Gastrocnemius medialis (tissue), 4 donors: ENCODE measurements around the gene TADA3. TPM values are rescaled to one million over a fixed set of nuclear protein-coding genes. Genes with fewer than 3 reads are reported as not detected.

Source experiments
- ATAC-seq, 2 donors: fragments of 150-250 bp; one replicate each; pipeline ENCODE4 v1.9.1; 2016
- DNase-seq, 2 donors: peaks; one replicate each; pipeline ENCODE4 v3.0.0-alpha.2; 2019
- H3K27ac ChIP-seq, 4 donors: fragments of 200-600 bp; sonication (generic); 1 replicate in 1 of 4; 2 replicates in 3 of 4; pipeline ENCODE4 v1.5.1; 2016 to 2018; ENCODE audit warnings: mild to moderate bottlenecking in 2 of 4, moderate library complexity in 1 of 4
- H3K27me3 ChIP-seq, 3 donors: fragments of 200-600 bp; sonication (generic) in 2 of 3; 1 replicate in 1 of 3; 2 replicates in 2 of 3; pipeline versions ENCODE4 v1.5.1 to v1.6.0; 2016 to 2019; ENCODE audit warnings: mild to moderate bottlenecking in 1 of 3, moderate library complexity in 1 of 3
- H3K36me3 ChIP-seq, 2 donors: fragments of 200-600 bp; sonication (generic) in 1 of 2; one replicate each; pipeline ENCODE4 v1.5.1; 2017 to 2018
- H3K4me1 ChIP-seq, 2 donors: fragments of 200-600 bp; sonication (generic) in 1 of 2; one replicate each; pipeline ENCODE4 v1.5.1; 2016 to 2017; ENCODE audit warnings: mild to moderate bottlenecking in 2 of 2
- H3K4me3 ChIP-seq, 4 donors: fragments of 200-600 bp; sonication (generic) in 3 of 4; 1 replicate in 1 of 4; 2 replicates in 3 of 4; pipeline ENCODE4 v1.5.1; 2016 to 2019; ENCODE audit warnings: mild to moderate bottlenecking in 2 of 4
- H3K9me3 ChIP-seq, 3 donors: fragments of 200-600 bp; sonication (generic) in 2 of 3; 1 replicate in 1 of 3; 2 replicates in 2 of 3; pipeline ENCODE4 v1.5.1; 2016 to 2019
- CTCF ChIP-seq, 5 experiments: fragments of 450-650 bp in 3 of 5; fragments of 200-600 bp in 2 of 5; sonication (generic) in 2 of 5; IDR thresholded peaks in 4 of 5; conservative IDR thresholded peaks in 1 of 5; 1 replicate in 4 of 5; 2 replicates in 1 of 5; pipeline ENCODE4 v1.5.1; 2016 to 2019; ENCODE audit warnings: antibody characterized with exemption in 5 of 5, mild to moderate bottlenecking in 3 of 5, moderate library complexity in 3 of 5
- POLR2A ChIP-seq, 2 donors: fragments of 450-650 bp; IDR thresholded peaks; one replicate each; pipeline ENCODE4 v1.6.1; 2017; ENCODE audit warnings: antibody characterized with exemption in 2 of 2, mild to moderate bottlenecking in 2 of 2, moderate library complexity in 2 of 2
- in situ Hi-C, 4 donors: fragments of 200-750 bp; cut with MboI; loops; one replicate each; pipeline versions ENCODE4 v1.15.0 to v1.8.0; 2017; ENCODE audit warnings: low sequenced_read_pairs in 4 of 4
- intact Hi-C: fragments of 100-400 bp; cut with DNase I; formaldehyde crosslinking; loops from one replicate; pipeline ENCODE4 v1.15.1; 2023; ENCODE audit warnings: low total_unique reads
- total RNA-seq, 4 donors: library from RNA; depleted of rRNA; stranded (reverse); fragments of >200 nt; gene quantifications; one replicate each; pipeline versions ENCODE4 v1.1.0 to v1.2.3, GENCODE V29; 2016

Gene TADA3
- total RNA-seq, 4 donors from 2014 or later, result 58.1 to 83.5 (median 66.7) TPM

- peak; percentile 98 for DNase-seq
- TF ChIP-seq POLR2A (IDR thresholded peaks at IDR 0.05) (peak; percentile 56 to 74), CTCF (IDR thresholded peaks at IDR 0.05 in 4 of 5, conservative IDR thresholded peaks at IDR 0.05 in 1 of 5) (no peak)
- H3K4me1 ChIP-seq, result peaks cover 19 to 23% of the 10 kb centered on the region in 2 donors
- no peaks in the 10 kb centered on the region for H3K9me3 ChIP-seq
- H3K27me3 ChIP-seq, result no peaks in the 10 kb centered on the region
- H3K4me3 ChIP-seq, result peak within 1 kb of the TSS; percentile 77 to 95 (median 84)
- peak; percentile 98 for ATAC-seq
- intact Hi-C loops (loop anchor here (1.0 to 2.0 kb wide), 4 partner anchors 19 to 101 kb away; partner anchors contain the start of genes BRPF1, MTMR14, RPUSD3 and TADA3), in situ Hi-C loops (no loop called here)
- H3K36me3 ChIP-seq, result peaks cover 2 to 55% of the 10 kb centered on the region in 2 donors
- peak within 1 kb of the TSS; percentile 88 to 99 (median 97) for H3K27ac ChIP-seq
Observed at GRCh38 chr3:9749645-9750555, 42.4 kb downstream of the TADA3 start, which contains the start of gene OGG1. TSS of gene OGG1 (plus strand) at chr3:9749952. CDS start at chr3:9750287, 335 bp downstream.

GRCh38 chr3:9749296-9749644, 43.0 kb downstream of the TADA3 start:
- peak in 1 of 2 donors; percentile 28 for DNase-seq

GRCh38 chr3:9748031-9748430, 44.2 kb downstream of the TADA3 start:
- TF ChIP-seq CTCF (IDR thresholded peaks at IDR 0.05 in 4 of 5, conservative IDR thresholded peaks at IDR 0.05 in 1 of 5), result no peak
- no peak for TF ChIP-seq POLR2A (IDR thresholded peaks at IDR 0.05)
- in situ Hi-C loops (no loop called here), intact Hi-C loops (loop anchor here (2.0 kb wide), 1 partner anchor 99 kb away; the partner anchor contains the start of gene MTMR14)

More at GRCh38 chr3:9749296-9749644, 43.0 kb downstream of the TADA3 start:
- peak; percentile 37 to 39 for ATAC-seq
- intact Hi-C loops, result loop anchor here (1.0 to 2.0 kb wide), 3 partner anchors 18 to 100 kb away; partner anchors contain the start of genes BRPF1, MTMR14 and TADA3
- H3K4me1 ChIP-seq, result peaks cover 19 to 23% of the 10 kb centered on the region in 2 donors
- H3K9me3 ChIP-seq, result no peaks in the 10 kb centered on the region
- in situ Hi-C loops, result no loop called here
- TF ChIP-seq CTCF (IDR thresholded peaks at IDR 0.05 in 4 of 5, conservative IDR thresholded peaks at IDR 0.05 in 1 of 5), result no peak
- no peak for TF ChIP-seq POLR2A (IDR thresholded peaks at IDR 0.05)
- peaks cover 2 to 55% of the 10 kb centered on the region in 2 donors for H3K36me3 ChIP-seq
- no peaks in the 10 kb centered on the region for H3K27me3 ChIP-seq
- peak overlapping the region; percentile 77 to 95 (median 84) for H3K4me3 ChIP-seq
- H3K27ac ChIP-seq, result peak overlapping the region; percentile 88 to 99 (median 97)

GRCh38 chr3:9747267-9747666, 45.0 kb downstream of the TADA3 start:
- ATAC-seq, result no peak
- intact Hi-C loops (no loop called here), in situ Hi-C loops (no loop called here)
- no peak for TF ChIP-seq CTCF (IDR thresholded peaks at IDR 0.05 in 4 of 5, conservative IDR thresholded peaks at IDR 0.05 in 1 of 5)
- TF ChIP-seq POLR2A (IDR thresholded peaks at IDR 0.05), result no peak
- Histone ChIP-seq H3K9me3 (no peaks in the 10 kb centered on the region), H3K4me1 (peaks cover 19 to 23% of the 10 kb centered on the region in 2 donors), H3K4me3 (no peak overlapping the region), H3K27ac (no peak overlapping the region), H3K27me3 (no peaks in the 10 kb centered on the region), H3K36me3 (peaks cover 2 to 74% of the 10 kb centered on the region in 2 donors)
- DNase-seq, result no peak

More at GRCh38 chr3:9748031-9748430, 44.2 kb downstream of the TADA3 start:
- Histone ChIP-seq H3K4me1 (peaks cover 19 to 23% of the 10 kb centered on the region in 2 donors), H3K36me3 (peaks cover 2 to 66% of the 10 kb centered on the region in 2 donors), H3K4me3 (no peak overlapping the region), H3K9me3 (no peaks in the 10 kb centered on the region), H3K27me3 (no peaks in the 10 kb centered on the region), H3K27ac (peak overlapping the region in 1 of 4 donors; percentile 98)
- DNase-seq (no peak), ATAC-seq (no peak)
